ENCODE results near the gene SEZ6L2.
"Not testable (repeated sequence)": the region's sequence is repeated elsewhere in the genome, so short reads cannot be mapped to it uniquely, and the experiment has no call there.

SEZ6L2 gene

GRCh38 chr16:29912087-29912486, 12.7 kb upstream of the SEZ6L2 start:
- H3K4me2 ChIP-seq (ENCODE audit: low read length): no peak overlapping the region
- no peak overlapping the region for H3K9ac ChIP-seq (ENCODE audit: low read length)
- no peak overlapping the region for H2AFZ ChIP-seq (ENCODE audit: low read length)
- H3K9me3 ChIP-seq (ENCODE audit: low read length): no peaks in the 10 kb centered on the region
- no peak overlapping the region for H3K4me3 ChIP-seq (ENCODE audit: low read depth, low read length, poor library complexity, severe bottlenecking)
- H3K27me3 ChIP-seq (ENCODE audit: insufficient read depth, low read length): no peaks in the 10 kb centered on the region
- H3K36me3 ChIP-seq (ENCODE audit: insufficient read depth, low read length): no peaks in the 10 kb centered on the region
- TF ChIP-seq CTCF (IDR thresholded peaks at IDR 0.05; ENCODE audit: low read length) (no peak), EZH2 (IDR thresholded peaks at IDR 0.05; ENCODE audit: borderline replicate concordance, low read length) (no peak)
- H3F3A ChIP-seq (ENCODE audit: insufficient read depth, low read length): no peaks in the 10 kb centered on the region
- H3K4me1 ChIP-seq (ENCODE audit: insufficient read depth, low read length, severe bottlenecking): no peaks in the 10 kb centered on the region
- no peaks in the 10 kb centered on the region for H3K9me2 ChIP-seq (ENCODE audit: low read depth, low read length)
- H3K79me2 ChIP-seq (ENCODE audit: insufficient read depth, low read length): no peaks in the 10 kb centered on the region
- no peaks in the 10 kb centered on the region for H4K20me1 ChIP-seq (ENCODE audit: insufficient read depth, low read length)
- H3K27ac ChIP-seq (ENCODE audit: low read depth, low read length, poor library complexity, severe bottlenecking): no peak overlapping the region

- no peak overlapping the region for H2AFZ ChIP-seq (ENCODE audit: low read length)
- H3K9me2 ChIP-seq (ENCODE audit: low read depth, low read length): no peaks in the 10 kb centered on the region
- no peak overlapping the region for H3K27ac ChIP-seq (ENCODE audit: low read depth, low read length, poor library complexity, severe bottlenecking)
- no peaks in the 10 kb centered on the region for H3K27me3 ChIP-seq (ENCODE audit: insufficient read depth, low read length)
- TF ChIP-seq EZH2 (IDR thresholded peaks at IDR 0.05; ENCODE audit: borderline replicate concordance, low read length) (no peak), CTCF (IDR thresholded peaks at IDR 0.05; ENCODE audit: low read length) (no peak)
- no peaks in the 10 kb centered on the region for H3K4me1 ChIP-seq (ENCODE audit: insufficient read depth, low read length, severe bottlenecking)
- no peaks in the 10 kb centered on the region for H3K79me2 ChIP-seq (ENCODE audit: insufficient read depth, low read length)
- H3K9ac ChIP-seq (ENCODE audit: low read length): no peak overlapping the region
- H3K36me3 ChIP-seq (ENCODE audit: insufficient read depth, low read length): no peaks in the 10 kb centered on the region
- H3F3A ChIP-seq (ENCODE audit: insufficient read depth, low read length): no peaks in the 10 kb centered on the region
- no peaks in the 10 kb centered on the region for H3K9me3 ChIP-seq (ENCODE audit: low read length)
- no peak overlapping the region for H3K4me2 ChIP-seq (ENCODE audit: low read length)
- H3K4me3 ChIP-seq (ENCODE audit: low read depth, low read length, poor library complexity, severe bottlenecking): no peak overlapping the region
- H4K20me1 ChIP-seq (ENCODE audit: insufficient read depth, low read length): no peaks in the 10 kb centered on the region
Measured at GRCh38 chr16:29911676-29912010, 12.3 kb upstream of the SEZ6L2 start.

- H3K27ac ChIP-seq (ENCODE audit: low read depth, low read length, poor library complexity, severe bottlenecking): no peak overlapping the region
- no peaks in the 10 kb centered on the region for H4K20me1 ChIP-seq (ENCODE audit: insufficient read depth, low read length)
- no peak overlapping the region for H2AFZ ChIP-seq (ENCODE audit: low read length)
- no peaks in the 10 kb centered on the region for H3K9me2 ChIP-seq (ENCODE audit: low read depth, low read length)
- no peaks in the 10 kb centered on the region for H3K27me3 ChIP-seq (ENCODE audit: insufficient read depth, low read length)
- no peaks in the 10 kb centered on the region for H3F3A ChIP-seq (ENCODE audit: insufficient read depth, low read length)
- H3K4me3 ChIP-seq (ENCODE audit: low read depth, low read length, poor library complexity, severe bottlenecking): no peak overlapping the region
- H3K36me3 ChIP-seq (ENCODE audit: insufficient read depth, low read length): no peaks in the 10 kb centered on the region
- H3K4me2 ChIP-seq (ENCODE audit: low read length): no peak overlapping the region
- TF ChIP-seq EZH2 (IDR thresholded peaks at IDR 0.05; ENCODE audit: borderline replicate concordance, low read length): no peak
- TF ChIP-seq CTCF (IDR thresholded peaks at IDR 0.05; ENCODE audit: low read length): no peak
- no peaks in the 10 kb centered on the region for H3K79me2 ChIP-seq (ENCODE audit: insufficient read depth, low read length)
- no peaks in the 10 kb centered on the region for H3K4me1 ChIP-seq (ENCODE audit: insufficient read depth, low read length, severe bottlenecking)
- H3K9me3 ChIP-seq (ENCODE audit: low read length): no peaks in the 10 kb centered on the region
- H3K9ac ChIP-seq (ENCODE audit: low read length): no peak overlapping the region
Measured at GRCh38 chr16:29910819-29911675, 11.7 kb upstream of the SEZ6L2 start.

GRCh38 chr16:29909851-29910250, 10.5 kb upstream of the SEZ6L2 start:
- not testable (repeated sequence) for H3K9me3 ChIP-seq (ENCODE audit: low read length); H3K27me3 ChIP-seq (ENCODE audit: insufficient read depth, low read length); H3K79me2 ChIP-seq (ENCODE audit: insufficient read depth, low read length); H3K4me1 ChIP-seq (ENCODE audit: insufficient read depth, low read length, severe bottlenecking); H3K9ac ChIP-seq (ENCODE audit: low read length); H3K4me2 ChIP-seq (ENCODE audit: low read length); H3K27ac ChIP-seq (ENCODE audit: low read depth, low read length, poor library complexity, severe bottlenecking); H3K4me3 ChIP-seq (ENCODE audit: low read depth, low read length, poor library complexity, severe bottlenecking); H2AFZ ChIP-seq (ENCODE audit: low read length); H3F3A ChIP-seq (ENCODE audit: insufficient read depth, low read length); H3K36me3 ChIP-seq (ENCODE audit: insufficient read depth, low read length); H4K20me1 ChIP-seq (ENCODE audit: insufficient read depth, low read length); H3K9me2 ChIP-seq (ENCODE audit: low read depth, low read length)
